Ovary (tissue), 9 donors: ENCODE results near the gene BABAM2. TPM values are rescaled to one million over a fixed set of nuclear protein-coding genes. Genes with fewer than 3 reads are reported as not detected.
A peak's percentile ranks its signal among the peaks of the same experiment; 100 is the strongest.
"Not testable (repeated sequence)": the region's sequence is repeated elsewhere in the genome, so short reads cannot be mapped to it uniquely, and the experiment has no call there.

ENCODE experiments used
- DNase-seq, 5 donors: peaks; one replicate each; pipeline ENCODE4 v3.0.0-alpha.2; 2019 to 2020
- H3K27ac ChIP-seq, 2 donors: fragments of 200-600 bp; one replicate each; pipeline versions ENCODE4 v1.5.1 to v1.8.0; 2019 to 2022
- H3K27me3 ChIP-seq: fragments of 200-600 bp; one replicate; pipeline ENCODE4 v1.8.0; 2022
- H3K36me3 ChIP-seq: fragments of 200-600 bp; sonication (generic); one replicate; pipeline ENCODE4 v1.5.1; 2019
- H3K4me1 ChIP-seq: one replicate; pipeline ENCODE4 v1.8.1; 2013; ENCODE audit warnings: mild to moderate bottlenecking, moderate library complexity; ENCODE audit not compliant: insufficient read depth
- H3K4me3 ChIP-seq: fragments of 200-600 bp; sonication (generic); one replicate; pipeline ENCODE4 v1.5.1; 2017
- H3K9me3 ChIP-seq, 2 donors: fragments of 200-600 bp in 1 of 2; sonication (generic) in 1 of 2; one replicate each; pipeline versions ENCODE4 v1.5.1 to v1.8.1; 2013 to 2019; ENCODE audit warnings: mild to moderate bottlenecking in 1 of 2, moderate library complexity in 1 of 2
- CTCF ChIP-seq, 3 donors: fragments of 450-650 bp in 2 of 3; fragments of 200-600 bp in 1 of 3; IDR thresholded peaks; one replicate each; pipeline versions ENCODE4 v1.5.1 to v1.8.0; 2016 to 2022; ENCODE audit warnings: antibody characterized with exemption in 3 of 3, mild to moderate bottlenecking in 1 of 3
- EP300 ChIP-seq: sonication (generic); formaldehyde crosslinking; IDR thresholded peaks from one replicate; pipeline ENCODE4 v1.6.1; 2017; ENCODE audit warnings: antibody characterized with exemption
- POLR2A ChIP-seq: fragments of 450-650 bp; IDR thresholded peaks from one replicate; pipeline ENCODE4 v1.6.1; 2017; ENCODE audit warnings: antibody characterized with exemption, mild to moderate bottlenecking, moderate library complexity
- WGBS, 3 donors: extraction: QIAGEN DNeasy Blood & Tissue Kit in 1 of 3; methylation state at CpG; one replicate each; pipeline versions ENCODE4 v1.1.5 to v1.1.7; 2013 to 2017; 5-methylcytosine and 5-hydroxymethylcytosine counted together
- intact Hi-C, 4 donors: fragments of 100-400 bp; cut with DNase I; formaldehyde crosslinking; loops; one replicate each; pipeline versions ENCODE4 v1.11.0 to v1.15.1; 2022 to 2023
- polyA plus RNA-seq, 2 donors: library from polyadenylated mRNA; stranded (reverse); fragments of 200-250 nt in 1 of 2; fragments of 350-450 nt in 1 of 2; fragmentation: Illumina TruSeq in 1 of 2; extraction: RNeasy Lipid Tissue Mini Kit (QIAGEN cat#74804) in 1 of 2; gene quantifications; one replicate each; pipeline ENCODE4 v1.2.3, GENCODE V29; 2013 to 2014
- total RNA-seq, 7 donors: library from RNA; depleted of rRNA in 2 of 7; stranded (reverse); fragments of >200 nt in 2 of 7; fragmentation: NEBNext Ultra II Directional in 3 of 7; extraction: Animal tissue kit (Norgen Biotek cat#: 25700) in 3 of 7; gene quantifications; one replicate each; pipeline versions ENCODE4 v1.1.0 to v1.2.4, GENCODE V29; 2016 to 2023
- donor health status: DM: no; HTN: no; CAD: no; lungs with moderate emphysema.
- donor health status: DM: no; HTN: no; CAD: no.
- donor health status: Bipolar disorder and iron deficiency.
- donor health status: DM: yes; HTN: yes; CAD: no.
- donor health status: DM: no; HTN: no; CAD: no.
- donor health status: DM: yes; HTN: yes; CAD: no.

BABAM2 gene
- total and polyA plus RNA-seq, 9 donors = 22.0 to 96.7 (median 46.8) TPM

- TF ChIP-seq POLR2A = no peak
- no peak for TF ChIP-seq CTCF (IDR thresholded peaks at IDR 0.05)
- no peak for TF ChIP-seq EP300
- H3K27me3 ChIP-seq = no peaks in the 10 kb centered on the region
- no peaks in the 10 kb centered on the region for H3K9me3 ChIP-seq
- DNase-seq = peak in 2 of 5 donors; percentile 13 to 30
- H3K36me3 ChIP-seq = no peaks in the 10 kb centered on the region
- H3K4me1 ChIP-seq = peaks cover 23% of the 10 kb centered on the region
- WGBS, 3 donors = 94 to 99% (median 97%) methylated on average over 8 of the region's 8 CpGs
- H3K27ac ChIP-seq = peak overlapping the region in 1 of 2 donors; percentile 53
- no peak overlapping the region for H3K4me3 ChIP-seq
- intact Hi-C loops = loop anchor here in 1 of 4 donors (10.0 kb wide), 1 partner anchor 48 kb away; no protein-coding TSS in a partner anchor
Measured at GRCh38 chr2:28332696-28333095, 442.2 kb downstream of the BABAM2 start.

- H3K9me3 ChIP-seq = no peaks in the 10 kb centered on the region
- intact Hi-C loops = loop anchor here in 1 of 4 donors (10.0 kb wide), 1 partner anchor 49 kb away; no protein-coding TSS in a partner anchor
- peaks cover 15% of the 10 kb centered on the region for H3K4me1 ChIP-seq
- H3K4me3 ChIP-seq = no peak overlapping the region
- H3K27me3 ChIP-seq = no peaks in the 10 kb centered on the region
- peak in 4 of 5 donors; percentile 36 to 65 (median 52) for DNase-seq
- TF ChIP-seq CTCF (IDR thresholded peaks at IDR 0.05) = no peak
- no peak for TF ChIP-seq EP300
- no peak for TF ChIP-seq POLR2A
- no peaks in the 10 kb centered on the region for H3K36me3 ChIP-seq
- 18 to 19% (median 18%) methylated on average over 13 to 15 of the region's 15 CpGs for WGBS, 3 donors
- H3K27ac ChIP-seq = peak overlapping the region; percentile 53 to 57
Measured at GRCh38 chr2:28333606-28334526, 443.3 kb downstream of the BABAM2 start.

- Histone ChIP-seq H3K4me3 (no peak overlapping the region), H3K36me3 (no peaks in the 10 kb centered on the region), H3K27me3 (no peaks in the 10 kb centered on the region), H3K27ac (peak overlapping the region in 1 of 2 donors; percentile 53), H3K9me3 (no peaks in the 10 kb centered on the region), H3K4me1 (peaks cover 18% of the 10 kb centered on the region)
- no peak for TF ChIP-seq POLR2A
- peak in 1 of 5 donors; percentile 42 for DNase-seq
- 81 to 88% (median 84%) methylated on average over 8 of the region's 8 CpGs for WGBS, 3 donors
- intact Hi-C loops = loop anchor here in 1 of 4 donors (10.0 kb wide), 1 partner anchor 50 kb away; no protein-coding TSS in a partner anchor
Measured at GRCh38 chr2:28334527-28334894, 444.0 kb downstream of the BABAM2 start.

GRCh38 chr2:28335265-28335664 lies 444.7 kb downstream of the BABAM2 start:
- 93 to 98% (median 94%) methylated on average over 11 of the region's 11 CpGs for WGBS, 3 donors
- not testable (repeated sequence) for H3K4me3 ChIP-seq, H3K27me3 ChIP-seq, H3K36me3 ChIP-seq, H3K9me3 ChIP-seq, H3K27ac ChIP-seq
- DNase-seq = peak in 2 of 5 donors; percentile 15 to 33
- H3K4me1 ChIP-seq = peaks cover 18% of the 10 kb centered on the region
- intact Hi-C loops = loop anchor here in 2 of 4 donors (1.0 to 10.0 kb wide), 3 partner anchors 34 to 378 kb away; no protein-coding TSS in a partner anchor

GRCh38 chr2:28335666-28336065 lies 445.1 kb downstream of the BABAM2 start:
- Histone ChIP-seq H3K4me3 (no peak overlapping the region), H3K4me1 (peaks cover 20% of the 10 kb centered on the region), H3K27me3 (no peaks in the 10 kb centered on the region), H3K36me3 (no peaks in the 10 kb centered on the region), H3K27ac (no peak overlapping the region), H3K9me3 (no peaks in the 10 kb centered on the region)
- peak in 1 of 5 donors; percentile 24 for DNase-seq
- TF ChIP-seq EP300 (no peak), POLR2A (no peak)
- intact Hi-C loops = loop anchor here in 2 of 4 donors (1.0 to 10.0 kb wide), 3 partner anchors 34 to 378 kb away; no protein-coding TSS in a partner anchor
- 92 to 96% (median 94%) methylated on average over 6 of the region's 6 CpGs for WGBS, 3 donors
